Measurements from ENCODE around the gene NAA10.

Gene NAA10

DNA sequence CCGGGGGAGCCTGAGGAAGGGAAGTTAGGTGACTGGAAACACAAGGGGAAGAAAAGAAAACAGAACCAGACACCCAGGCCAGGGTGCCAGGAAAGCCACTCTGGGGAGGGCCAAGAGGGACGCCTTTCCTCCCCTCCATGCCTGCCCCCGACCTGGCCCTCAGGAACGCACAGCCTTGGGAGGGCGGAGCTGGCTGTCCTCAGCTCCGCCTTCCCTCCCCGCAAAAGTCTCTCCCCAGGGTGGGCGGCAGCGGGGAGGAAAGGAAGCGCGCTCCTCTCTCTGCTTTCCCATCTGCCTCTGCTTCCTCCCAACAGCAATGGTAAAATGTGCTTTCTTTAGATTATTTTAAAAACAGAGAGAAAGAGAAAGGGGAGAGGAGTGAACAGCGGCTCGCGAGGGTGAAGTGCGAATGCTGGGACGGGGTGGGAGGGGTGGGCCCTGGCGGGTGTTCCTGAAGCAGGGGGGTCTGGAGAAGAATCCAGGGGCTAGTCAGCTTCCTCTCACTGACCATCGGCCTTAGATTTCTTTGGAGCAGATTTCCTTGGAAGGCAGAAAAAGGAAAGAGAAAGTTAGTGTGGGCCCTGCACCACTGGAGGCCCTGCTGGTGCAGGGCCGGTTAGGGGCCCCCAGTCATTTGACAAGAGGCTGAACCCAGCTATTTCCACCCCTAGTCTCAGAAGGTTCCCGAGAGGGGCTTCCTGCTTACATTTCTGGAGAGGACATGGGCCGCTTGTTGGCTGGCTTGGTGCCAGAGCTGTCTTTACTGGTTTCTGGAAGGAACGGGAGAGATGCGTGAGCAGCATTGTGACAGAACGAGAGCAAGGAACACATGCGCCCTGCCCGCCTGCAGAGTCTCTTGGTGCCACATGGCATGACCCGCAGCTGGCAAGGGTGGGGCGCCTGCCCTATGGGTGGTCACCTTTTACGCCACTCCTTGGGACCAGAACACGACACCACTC lies 14.3 kb upstream of the NAA10 start:
- in situ Hi-C loops (cut with MboI; ENCODE audit: low sequenced_read_pairs), result no loop called here

DNA sequence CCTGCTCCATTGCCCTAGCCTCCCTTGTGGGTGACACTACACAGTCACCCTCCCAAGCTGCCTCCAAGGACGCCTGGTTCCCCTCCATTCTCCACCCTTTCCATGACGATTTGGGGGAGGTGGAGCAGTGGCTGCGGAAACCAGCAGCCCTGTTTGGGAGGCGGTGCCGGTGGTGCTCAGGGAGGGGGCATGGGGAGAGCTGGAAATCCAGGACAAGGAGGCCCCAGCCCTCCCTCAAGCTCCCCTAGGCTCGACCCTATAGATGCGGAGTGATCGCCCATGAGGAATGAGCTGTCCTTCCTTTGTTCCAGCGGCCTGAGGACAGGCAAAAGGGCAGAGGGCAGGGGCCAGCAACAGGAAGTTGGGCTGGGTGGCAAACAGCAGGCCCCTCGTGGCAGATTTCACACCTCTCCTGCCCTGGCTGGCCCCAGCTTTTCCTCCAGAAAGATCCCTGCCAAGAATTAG lies 13.2 kb upstream of the NAA10 start:
- in situ Hi-C loops (cut with MboI; ENCODE audit: low sequenced_read_pairs), result no loop called here

- in situ Hi-C loops (cut with MboI; ENCODE audit: low sequenced_read_pairs), result no loop called here
Observed at GRCh38 chrX:153947009-153947769, 12.4 kb upstream of the NAA10 start.

DNA sequence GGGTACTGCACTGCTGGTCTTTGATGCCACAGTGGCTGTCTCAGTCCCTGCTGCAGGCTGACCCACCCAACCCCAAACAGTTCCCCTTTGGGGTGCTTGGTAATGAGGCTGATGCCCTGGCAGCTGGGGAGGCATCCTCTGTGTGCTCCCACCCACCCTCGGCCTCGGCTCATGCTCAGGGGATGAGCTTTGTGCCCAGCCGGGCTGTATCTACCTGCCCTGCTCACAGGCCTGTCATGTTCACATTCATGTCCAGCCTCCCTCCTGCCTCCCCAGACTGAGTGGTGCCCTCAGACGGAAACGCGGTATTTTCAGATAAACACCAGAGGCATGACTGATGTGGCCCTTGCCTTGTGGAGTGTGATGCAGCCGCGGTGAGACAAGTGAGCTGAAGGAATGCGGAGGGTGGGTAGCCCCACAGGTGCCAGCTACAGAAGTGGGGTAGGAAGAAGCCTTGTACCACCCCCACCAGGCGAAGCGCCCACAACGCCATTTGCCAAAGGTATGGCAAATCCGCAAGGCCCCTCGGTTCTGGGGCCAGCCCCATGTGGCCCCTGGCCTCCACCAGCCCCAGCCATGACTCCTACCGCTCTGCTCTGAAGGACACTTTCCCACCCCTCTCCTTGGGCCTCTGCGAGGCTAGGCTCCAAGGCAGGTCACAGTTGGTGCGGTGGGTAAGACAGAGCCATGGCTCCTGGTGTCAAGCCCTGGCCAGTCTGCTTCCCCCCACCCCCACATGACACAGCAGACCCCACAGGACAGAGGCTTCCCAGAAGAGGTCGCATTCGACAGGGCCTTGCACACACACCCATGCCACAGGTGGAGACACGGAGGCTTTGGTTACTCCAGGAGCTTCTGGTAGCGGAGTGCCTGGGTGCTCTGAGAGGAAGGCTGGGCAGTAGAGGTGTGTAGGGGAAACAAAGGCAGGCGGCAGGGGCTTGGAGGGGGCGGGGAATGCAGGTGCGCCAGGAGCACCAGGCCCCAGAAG lies 11.4 kb upstream of the NAA10 start:
- in situ Hi-C loops (cut with MboI; ENCODE audit: low sequenced_read_pairs), result no loop called here

- in situ Hi-C loops (cut with MboI; ENCODE audit: low sequenced_read_pairs), result no loop called here
Observed at GRCh38 chrX:153944800-153945150, 9.9 kb upstream of the NAA10 start.

DNA sequence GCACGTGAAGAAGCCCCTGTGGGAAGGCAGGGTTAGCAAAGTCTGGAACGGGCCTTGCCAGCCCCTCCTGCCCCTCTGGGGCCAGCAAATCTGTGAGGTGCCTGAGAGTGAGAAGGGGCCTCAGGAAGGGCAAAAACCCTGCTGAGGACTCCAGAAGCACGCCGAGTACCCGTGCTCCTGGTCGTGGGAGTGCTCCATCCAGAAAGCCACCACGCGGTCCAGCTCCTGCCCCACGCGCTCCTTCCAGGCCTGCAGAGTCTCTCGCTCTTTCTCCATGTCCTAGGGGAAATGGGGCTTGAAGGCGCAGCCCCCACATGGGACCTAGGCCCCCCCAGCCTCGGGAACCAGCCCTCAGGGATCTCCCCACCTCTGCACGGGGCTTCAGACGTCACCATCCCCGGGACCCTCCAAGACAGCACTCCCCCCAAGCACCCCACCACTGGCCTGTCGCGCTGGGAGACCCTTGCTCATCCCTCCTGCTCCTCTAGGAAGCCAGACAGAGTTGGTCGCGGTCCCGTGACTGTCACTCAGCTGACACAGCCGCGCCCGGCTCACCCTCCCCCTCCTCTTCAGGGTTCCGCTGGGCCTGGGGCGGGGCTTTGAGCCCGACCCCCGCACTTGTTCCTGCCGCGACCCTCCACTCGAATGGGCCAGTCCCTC lies 9.4 kb upstream of the NAA10 start, which contains the start of gene RENBP:
Gene RENBP, minus strand, starts transcription at position 504 of the 660 bp plus-strand sequence. Its CDS starts 33 bp downstream, at position 471.
- in situ Hi-C loops (cut with MboI; ENCODE audit: low sequenced_read_pairs), result no loop called here

DNA sequence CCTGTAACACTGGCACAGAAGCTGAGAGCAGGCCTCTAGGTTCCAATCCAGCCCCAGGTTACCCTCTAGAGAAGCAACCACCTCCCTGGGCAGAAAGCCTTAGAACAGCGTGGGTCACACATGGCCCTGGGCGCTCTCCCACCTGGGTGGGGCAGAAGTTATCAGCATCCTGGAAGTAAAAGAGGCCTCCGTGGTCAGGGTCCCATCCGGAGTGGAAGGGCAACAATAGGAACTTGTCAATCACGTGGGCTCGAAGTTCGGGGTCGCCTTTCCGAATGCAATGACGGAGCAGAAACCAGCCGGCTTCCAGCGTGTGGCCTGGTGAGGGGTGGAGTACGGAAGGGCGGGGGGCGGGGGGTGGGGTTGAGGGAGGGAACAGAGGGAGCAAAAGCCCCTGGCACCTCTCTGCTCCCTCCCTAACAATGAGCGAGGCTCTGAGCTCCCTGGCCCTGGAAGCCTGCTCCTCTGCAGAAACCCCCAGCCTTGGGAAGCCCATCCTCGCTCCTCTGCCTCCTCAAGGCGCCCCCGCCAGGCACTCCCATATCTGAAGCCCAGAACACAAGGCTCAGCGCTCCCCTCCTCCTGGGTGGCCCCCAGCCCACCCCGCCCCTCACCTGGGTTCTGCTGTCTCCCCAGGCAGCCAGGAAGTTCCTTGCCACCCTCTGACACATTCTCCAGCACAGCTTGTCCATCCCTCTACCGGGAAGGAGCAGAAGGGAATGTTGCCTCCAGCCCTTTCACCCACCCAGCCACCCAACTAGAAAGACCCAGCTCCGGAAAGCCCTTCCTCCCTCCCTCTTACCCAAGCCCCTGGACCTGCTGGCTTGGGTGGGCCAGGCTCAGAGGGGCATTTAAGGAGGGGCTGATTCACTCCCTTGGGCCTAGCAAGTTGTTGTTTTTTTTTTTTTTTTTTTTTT lies 6.8 kb upstream of the NAA10 start:
- in situ Hi-C loops (cut with MboI; ENCODE audit: low sequenced_read_pairs), result no loop called here

GRCh38 chrX:153939573-153939972 lies 4.7 kb upstream of the NAA10 start:
- in situ Hi-C loops (cut with MboI; ENCODE audit: low sequenced_read_pairs), result no loop called here

GRCh38 chrX:153938226-153938786 lies 3.5 kb upstream of the NAA10 start:
- in situ Hi-C loops (cut with MboI; ENCODE audit: low sequenced_read_pairs), result no loop called here

DNA sequence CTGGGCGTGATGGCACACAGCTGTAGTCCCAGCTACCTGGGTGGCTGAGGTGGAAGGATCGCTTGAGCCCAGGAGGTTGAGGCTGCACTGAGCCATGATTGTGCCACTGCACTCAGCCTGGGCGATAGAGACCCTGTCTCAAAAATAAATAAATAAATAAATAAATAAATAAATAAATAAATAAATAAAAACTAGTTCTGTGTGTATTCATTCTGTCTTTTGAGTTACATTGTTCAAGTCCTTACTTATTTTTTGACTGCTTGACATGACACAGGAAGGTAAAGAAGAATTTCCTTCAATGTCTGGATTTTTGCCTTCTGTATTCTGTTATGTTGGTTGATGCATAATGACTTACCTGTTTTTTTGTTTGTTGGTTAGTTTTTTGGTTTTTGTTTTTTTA lies 2.2 kb upstream of the NAA10 start:
- in situ Hi-C loops (cut with MboI; ENCODE audit: low sequenced_read_pairs), result no loop called here

DNA sequence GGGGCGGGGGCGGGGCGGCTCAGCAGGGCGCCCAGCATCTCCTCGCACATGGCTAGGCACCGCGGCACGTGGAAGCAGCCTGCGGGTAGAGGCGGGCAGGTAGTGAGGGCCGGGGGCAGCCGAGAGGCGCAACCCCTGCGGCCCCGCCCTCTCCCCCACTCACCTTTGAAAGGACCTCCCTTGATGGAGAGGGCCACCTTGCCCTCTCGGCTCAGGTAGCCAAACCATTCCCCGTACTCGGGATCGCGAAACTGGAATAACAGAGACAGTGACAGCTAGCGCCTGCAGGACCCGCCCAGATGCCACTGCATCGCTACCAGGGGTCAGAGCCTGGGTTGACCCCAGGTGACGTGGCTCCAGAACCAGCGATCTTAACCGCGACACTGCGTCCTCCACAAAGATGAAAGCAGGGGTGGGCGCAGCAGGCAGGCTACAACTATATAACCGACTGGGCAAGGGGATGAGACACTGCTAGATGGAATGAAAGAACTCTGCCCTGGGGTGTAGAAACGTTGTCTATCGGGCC lies 552 bp upstream of the NAA10 start:
- in situ Hi-C loops (cut with MboI; ENCODE audit: low sequenced_read_pairs), result no loop called here

GRCh38 chrX:153934148-153934761 lies 582 bp downstream of the NAA10 start:
- in situ Hi-C loops (cut with MboI; ENCODE audit: low sequenced_read_pairs), result no loop called here

DNA sequence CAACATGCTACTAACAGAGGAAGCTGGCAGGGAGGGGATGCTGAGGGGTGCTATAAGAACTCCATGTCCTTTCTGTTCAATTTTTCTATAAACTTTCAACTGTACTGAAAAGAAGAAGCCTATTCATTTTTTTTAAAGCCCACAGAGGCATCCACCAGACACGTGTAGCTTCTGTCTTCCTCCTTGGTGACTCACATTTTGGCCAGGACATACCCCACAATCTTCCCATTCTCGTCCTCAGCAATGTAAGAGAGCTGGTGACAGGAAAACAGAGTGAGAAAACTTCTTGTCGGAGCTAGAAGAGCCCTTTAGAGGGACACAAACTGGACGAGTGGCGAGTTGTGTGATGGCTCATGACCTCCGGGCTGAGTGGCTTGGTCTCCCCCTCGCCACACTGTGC lies 1.1 kb downstream of the NAA10 start:
- in situ Hi-C loops (cut with MboI; ENCODE audit: low sequenced_read_pairs), result no loop called here

- in situ Hi-C loops (cut with MboI; ENCODE audit: low sequenced_read_pairs), result no loop called here
Observed at GRCh38 chrX:153932220-153932915, 2.5 kb downstream of the NAA10 start.

- in situ Hi-C loops (cut with MboI; ENCODE audit: low sequenced_read_pairs), result no loop called here
Observed at GRCh38 chrX:153931748-153932147, 3.1 kb downstream of the NAA10 start.

GRCh38 chrX:153931151-153931550 lies 3.7 kb downstream of the NAA10 start:
- in situ Hi-C loops (cut with MboI; ENCODE audit: low sequenced_read_pairs), result no loop called here
